HG03521 (cell line): ENCODE results near the gene SAA2.
A peak's percentile ranks its signal among the peaks of the same experiment; 100 is the strongest.
"Not testable (repeated sequence)": the region's sequence is repeated elsewhere in the genome, so short reads cannot be mapped to it uniquely, and the experiment has no call there.

Experiments used
- ATAC-seq: cut with Tn5 transposase; IDR thresholded peaks from one replicate; pipeline ENCODE4 v1.9.1; 2021; ENCODE audit warnings: mild to moderate bottlenecking, moderate library complexity; ENCODE audit not compliant: unreplicated experiment

Gene SAA2

GRCh38 chr11:18248561-18248960, at the start of gene SAA2:
Gene SAA2, minus strand, starts transcription at chr11:18248668. Its CDS starts 657 bp downstream, at chr11:18248011.
- no peak for ATAC-seq

GRCh38 chr11:18295316-18295715, 46.8 kb upstream of the SAA2 start:
- no peak for ATAC-seq

- no peak for ATAC-seq
Measured at GRCh38 chr11:18294862-18295261, 46.4 kb upstream of the SAA2 start.

- no peak for ATAC-seq
Measured at GRCh38 chr11:18288911-18289310, 40.4 kb upstream of the SAA2 start.

GRCh38 chr11:18285841-18286240, 37.4 kb upstream of the SAA2 start:
- no peak for ATAC-seq

GRCh38 chr11:18282626-18283025, 34.2 kb upstream of the SAA2 start:
- ATAC-seq, result no peak

- peak; percentile 91 for ATAC-seq
Measured at GRCh38 chr11:18280438-18281045, 32.1 kb upstream of the SAA2 start.

GRCh38 chr11:18277565-18278271, 29.2 kb upstream of the SAA2 start:
- no peak for ATAC-seq

- ATAC-seq, result no peak
Measured at GRCh38 chr11:18271206-18271605, 22.7 kb upstream of the SAA2 start.

GRCh38 chr11:18270102-18270501, 21.6 kb upstream of the SAA2 start:
- ATAC-seq, result no peak

- ATAC-seq, result not testable (repeated sequence)
Measured at GRCh38 chr11:18269252-18269651, 20.8 kb upstream of the SAA2 start.

GRCh38 chr11:18267335-18268133, 19.1 kb upstream of the SAA2 start:
- ATAC-seq, result peak; percentile 50

- no peak for ATAC-seq
Measured at GRCh38 chr11:18265949-18266348, 17.5 kb upstream of the SAA2 start, which contains the start of gene SAA1. Gene SAA1, plus strand, starts transcription at chr11:18266264. Its CDS starts 624 bp downstream, at chr11:18266888.

GRCh38 chr11:18264677-18265555, 16.4 kb upstream of the SAA2 start:
- no peak for ATAC-seq

- no peak for ATAC-seq
Measured at GRCh38 chr11:18264035-18264434, 15.6 kb upstream of the SAA2 start.

GRCh38 chr11:18262681-18263350, 14.3 kb upstream of the SAA2 start:
- ATAC-seq, result not testable (repeated sequence)

GRCh38 chr11:18261721-18262120, 13.3 kb upstream of the SAA2 start:
- no peak for ATAC-seq

- no peak for ATAC-seq
Measured at GRCh38 chr11:18259259-18259658, 10.8 kb upstream of the SAA2 start.

GRCh38 chr11:18254781-18255361, 6.4 kb upstream of the SAA2 start:
- no peak for ATAC-seq
